Measurements from ENCODE around the gene KRTAP2-3.

DNA sequence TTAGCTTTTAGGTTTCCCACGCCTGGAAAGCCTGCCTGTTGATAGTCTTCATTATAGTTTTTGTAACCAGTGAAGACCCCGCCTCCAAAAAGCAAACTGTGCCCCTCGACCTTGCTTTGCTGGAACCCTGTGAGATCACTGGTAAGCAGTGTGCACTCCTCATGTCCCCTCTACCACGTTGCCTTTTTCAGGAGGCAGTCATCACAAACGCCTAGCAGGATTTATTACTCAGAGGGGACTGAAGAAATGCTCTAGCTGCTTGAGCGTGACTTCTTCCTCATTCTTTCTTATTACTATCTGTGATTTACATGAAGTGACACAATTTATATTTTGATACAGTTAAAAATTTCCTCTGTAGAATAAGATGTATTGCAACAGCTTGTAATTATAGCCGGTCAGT is 44.5 kb downstream of the KRTAP2-3 start:
- TF ChIP-seq, protein P1, sequence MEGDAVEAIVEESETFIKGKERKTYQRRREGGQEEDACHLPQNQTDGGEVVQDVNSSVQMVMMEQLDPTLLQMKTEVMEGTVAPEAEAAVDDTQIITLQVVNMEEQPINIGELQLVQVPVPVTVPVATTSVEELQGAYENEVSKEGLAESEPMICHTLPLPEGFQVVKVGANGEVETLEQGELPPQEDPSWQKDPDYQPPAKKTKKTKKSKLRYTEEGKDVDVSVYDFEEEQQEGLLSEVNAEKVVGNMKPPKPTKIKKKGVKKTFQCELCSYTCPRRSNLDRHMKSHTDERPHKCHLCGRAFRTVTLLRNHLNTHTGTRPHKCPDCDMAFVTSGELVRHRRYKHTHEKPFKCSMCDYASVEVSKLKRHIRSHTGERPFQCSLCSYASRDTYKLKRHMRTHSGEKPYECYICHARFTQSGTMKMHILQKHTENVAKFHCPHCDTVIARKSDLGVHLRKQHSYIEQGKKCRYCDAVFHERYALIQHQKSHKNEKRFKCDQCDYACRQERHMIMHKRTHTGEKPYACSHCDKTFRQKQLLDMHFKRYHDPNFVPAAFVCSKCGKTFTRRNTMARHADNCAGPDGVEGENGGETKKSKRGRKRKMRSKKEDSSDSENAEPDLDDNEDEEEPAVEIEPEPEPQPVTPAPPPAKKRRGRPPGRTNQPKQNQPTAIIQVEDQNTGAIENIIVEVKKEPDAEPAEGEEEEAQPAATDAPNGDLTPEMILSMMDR (IDR thresholded peaks at IDR 0.05 in 4 of 5, conservative IDR thresholded peaks at IDR 0.05 in 1 of 5): no peak
- no peak for TF ChIP-seq POLR2A (IDR thresholded peaks at IDR 0.05)
